ENCODE measurements around the gene EPB41L4B. TPM values are rescaled to one million over a fixed set of nuclear protein-coding genes. Genes with fewer than 3 reads are reported as not detected.

The EPB41L4B gene
- total and polyA plus RNA-seq, 2 of the 13 experiments (the other 11 are each of a cell fraction or from before 2014, with no cell fraction given), result 17.6 to 22.1 TPM

- TF ChIP-seq ZMYM2 (CRISPR knock-in tag; IDR thresholded peaks at IDR 0.05) (peak; percentile 74; the same call in 1 of the 2 replicates), ZNF740 (CRISPR knock-in tag; IDR thresholded peaks at IDR 0.05) (no peak), ZNF44 (CRISPR knock-in tag; IDR thresholded peaks at IDR 0.05) (no peak), NFE2L2 (IDR thresholded peaks at IDR 0.05; ENCODE audit: low read length) (peak; percentile 87), ZHX2 (IDR thresholded peaks at IDR 0.05; ENCODE audit: low read depth) (no peak), ZHX2 (CRISPR knock-in tag; IDR thresholded peaks at IDR 0.05; ENCODE audit: borderline replicate concordance) (no peak), ZSCAN29 (CRISPR knock-in tag; conservative IDR thresholded peaks at IDR 0.05) (no peak), RBM22 (optimal IDR thresholded peaks at IDR 0.05; ENCODE audit: low read length) (no peak), EP300 (IDR thresholded peaks at IDR 0.05; ENCODE audit: low read depth in 2 of 2, low read length in 2 of 2) (peak in 1 of 2 experiments; percentile 21; a peak in 1 of 4 replicates), EP300 (CRISPR knock-in tag; IDR thresholded peaks at IDR 0.05; ENCODE audit: borderline replicate concordance) (no peak), ZSCAN30 (CRISPR knock-in tag; IDR thresholded peaks at IDR 0.05) (no peak), ESRRA (CRISPR knock-in tag; IDR thresholded peaks at IDR 0.05; ENCODE audit: low read depth) (no peak), PRMT3 (CRISPR knock-in tag; IDR thresholded peaks at IDR 0.05; ENCODE audit: borderline replicate concordance, low read depth) (no peak), ZNF274 (CRISPR knock-in tag; IDR thresholded peaks at IDR 0.05) (no peak), POGK (CRISPR knock-in tag; conservative IDR thresholded peaks at IDR 0.05) (no peak), NR2C2 (CRISPR knock-in tag; IDR thresholded peaks at IDR 0.05; ENCODE audit: borderline replicate concordance) (no peak), CBX2 (IDR thresholded peaks at IDR 0.05; ENCODE audit: low read depth, low read length) (no peak), CBX2 (CRISPR knock-in tag; IDR thresholded peaks at IDR 0.05; ENCODE audit: low read depth) (no peak), FOXA3 (CRISPR knock-in tag; IDR thresholded peaks at IDR 0.05) (no peak), NFATC3 (CRISPR knock-in tag; IDR thresholded peaks at IDR 0.05) (no peak), ZNF597 (CRISPR knock-in tag; IDR thresholded peaks at IDR 0.05) (no peak)
Measured at GRCh38 chr9:109122726-109123621, 197.9 kb downstream of the EPB41L4B start (continued).

All from HepG2 (cell line).